ENCODE results near the gene CYP1A2. TPM values are rescaled to one million over a fixed set of nuclear protein-coding genes. Genes with fewer than 3 reads are reported as not detected.
A peak's percentile ranks its signal among the peaks of the same experiment; 100 is the strongest.

The CYP1A2 gene
- total and polyA plus RNA-seq, 8 donors: 0.15 to 0.58 (median 0.31) TPM; not detected in 1

GRCh38 chr15:74773329-74773728 lies 24.7 kb downstream of the CYP1A2 start:
- Histone ChIP-seq H3K4me1 (peaks cover 14 to 63% of the 10 kb centered on the region in 2 donors), H3K27ac (no peak overlapping the region), H3K4me3 (no peak overlapping the region), H3K9me3 (no peaks in the 10 kb centered on the region), H3K36me3 (no peaks in the 10 kb centered on the region), H3K27me3 (peaks cover 0 to 4% of the 10 kb centered on the region in 2 donors)
- intact Hi-C loops (cut with DNase I): loop anchor here in 1 of 2 donors (5.0 kb wide), 1 partner anchor 179 kb away; no protein-coding TSS in a partner anchor
- ATAC-seq (no peak), DNase-seq (peak in 1 of 4 donors; percentile 18)
- no peak for TF ChIP-seq CTCF (IDR thresholded peaks at IDR 0.05)

GRCh38 chr15:74773731-74774252 lies 25.1 kb downstream of the CYP1A2 start:
- no peak for ATAC-seq

GRCh38 chr15:74775132-74775562 lies 26.5 kb downstream of the CYP1A2 start:
- H3K9me3 ChIP-seq: no peaks in the 10 kb centered on the region
- H3K27me3 ChIP-seq: no peaks in the 10 kb centered on the region
- no peak for TF ChIP-seq CTCF (IDR thresholded peaks at IDR 0.05)
- peak overlapping the region in 1 of 2 donors; percentile 91 for H3K27ac ChIP-seq
- no peak overlapping the region for H3K4me3 ChIP-seq
- peaks cover 9 to 78% of the 10 kb centered on the region in 2 donors for H3K4me1 ChIP-seq
- ATAC-seq (no peak), DNase-seq (peak in 1 of 4 donors; percentile 80)
- intact Hi-C loops (cut with DNase I): no loop called here
- H3K36me3 ChIP-seq: no peaks in the 10 kb centered on the region

More at GRCh38 chr15:74773731-74774252, 25.1 kb downstream of the CYP1A2 start:
- peaks cover 0 to 4% of the 10 kb centered on the region in 2 donors for H3K27me3 ChIP-seq
- peaks cover 9 to 64% of the 10 kb centered on the region in 2 donors for H3K4me1 ChIP-seq
- no peaks in the 10 kb centered on the region for H3K9me3 ChIP-seq
- H3K36me3 ChIP-seq: no peaks in the 10 kb centered on the region
- TF ChIP-seq CTCF (IDR thresholded peaks at IDR 0.05): no peak
- intact Hi-C loops (cut with DNase I): loop anchor here in 1 of 2 donors (5.0 kb wide), 1 partner anchor 179 kb away; no protein-coding TSS in a partner anchor
- no peak overlapping the region for H3K27ac ChIP-seq
- no peak overlapping the region for H3K4me3 ChIP-seq
- DNase-seq: peak in 1 of 4 donors; percentile 12

- no peaks in the 10 kb centered on the region for H3K9me3 ChIP-seq
- no peak for DNase-seq
- peak overlapping the region in 1 of 2 donors; percentile 91 for H3K27ac ChIP-seq
- intact Hi-C loops (cut with DNase I): no loop called here
- H3K36me3 ChIP-seq: no peaks in the 10 kb centered on the region
- H3K27me3 ChIP-seq: no peaks in the 10 kb centered on the region
- ATAC-seq: no peak
- no peak overlapping the region for H3K4me3 ChIP-seq
- no peak for TF ChIP-seq CTCF (IDR thresholded peaks at IDR 0.05)
- peaks cover 9 to 84% of the 10 kb centered on the region in 2 donors for H3K4me1 ChIP-seq
These were observed 27.2 kb downstream of the CYP1A2 start for GRCh38 chr15:74775894-74776293.

GRCh38 chr15:74776821-74777768 lies 28.4 kb downstream of the CYP1A2 start:
- peaks cover 18 to 85% of the 10 kb centered on the region in 2 donors for H3K4me1 ChIP-seq
- no peaks in the 10 kb centered on the region for H3K27me3 ChIP-seq
- intact Hi-C loops (cut with DNase I): no loop called here
- DNase-seq (peak in 2 of 4 donors; percentile 52 to 83), ATAC-seq (peak; percentile 29)
- H3K27ac ChIP-seq: peak overlapping the region; percentile 56 to 91
- TF ChIP-seq CTCF (IDR thresholded peaks at IDR 0.05): no peak
- H3K4me3 ChIP-seq: no peak overlapping the region
- no peaks in the 10 kb centered on the region for H3K36me3 ChIP-seq
- no peaks in the 10 kb centered on the region for H3K9me3 ChIP-seq

Measured in left lung (tissue), 10 donors.